GM12878 (cell line): ENCODE results near the gene PREX1. TPM values are rescaled to one million over a fixed set of nuclear protein-coding genes. Genes with fewer than 3 reads are reported as not detected.

Experiments
- ATAC-seq: fragments of 200-7000 bp; cut with Tn5 transposase; 3 replicates; pipeline ENCODE4 v1.9.1; 2020; ENCODE audit warnings: mild to moderate bottlenecking, moderate library complexity
- BruUV-seq: library from RNA; stranded (reverse); fragments of 400-500 nt; replicated peaks from 2 replicates; lab custom pipeline; 2021; lab: Mats Ljungman, UMichigan
- CTCF ChIA-PET: fragments of 300-600 bp; sonication (Branson Sonifier 250); formaldehyde crosslinking; extraction: SDS; loops from one replicate; lab custom pipeline; 2021; ENCODE audit warnings: inconsistent platforms; lab: Yijun Ruan, JAX
- POLR2A ChIA-PET: fragments of 350-600 bp; formaldehyde crosslinking; extraction: SDS; loops from one replicate; lab custom pipeline; 2021; ENCODE audit warnings: inconsistent platforms; lab: Charles Lee
- RAD21 ChIA-PET: fragments of 300-600 bp; sonication (Branson Sonifier 250); formaldehyde crosslinking; loops from one replicate; lab custom pipeline; 2023; ENCODE audit warnings: antibody characterized with exemption; ENCODE audit not compliant: unreplicated experiment; lab: Charles Lee
- SMC1A ChIA-PET: fragments of 300-600 bp; sonication (Branson Sonifier 250); formaldehyde crosslinking; loops from one replicate; lab custom pipeline; 2023; ENCODE audit not compliant: unreplicated experiment, uncharacterized antibody; lab: Charles Lee
- DNase-seq: peaks from one replicate; pipeline ENCODE4 v3.0.0-alpha.2; 2011; ENCODE audit warnings: low read depth, low spot score
- FAIRE-seq: peaks from 3 replicates; lab custom pipeline; 2011; peaks lifted over from hg19 to GRCh38; lab: Jason Lieb, UNC
- H2AFZ ChIP-seq: 2 replicates; pipeline ENCODE4 v1.6.0; 2011; ENCODE audit warnings: low read depth, low read length, control low read depth; ENCODE audit not compliant: control insufficient read depth
- H3K27ac ChIP-seq: 2 replicates; pipeline ENCODE4 v1.5.1; 2011; ENCODE audit warnings: control low read depth; ENCODE audit not compliant: control insufficient read depth, insufficient read depth
- H3K27me3 ChIP-seq, 2 experiments: replicated peaks in 1 of 2; 2 replicates each; pipeline versions ENCODE4 v1.6.0 to v1.6.1; 2011; ENCODE audit warnings: low read length in 1 of 2; ENCODE audit not compliant: control insufficient read depth in 2 of 2, insufficient read depth in 2 of 2
- H3K36me3 ChIP-seq, 2 experiments: 2 replicates each; pipeline ENCODE4 v1.5.1; 2011; ENCODE audit warnings: low read length in 1 of 2; ENCODE audit not compliant: control insufficient read depth in 2 of 2, insufficient read depth in 2 of 2
- H3K4me1 ChIP-seq: 2 replicates; pipeline ENCODE4 v1.6.1; 2011; ENCODE audit warnings: mild to moderate bottlenecking, low read length, moderate library complexity, mixed read lengths; ENCODE audit not compliant: control insufficient read depth, insufficient read depth
- H3K4me2 ChIP-seq: 2 replicates; pipeline ENCODE4 v1.6.0; 2011; ENCODE audit warnings: control low read depth; ENCODE audit not compliant: control insufficient read depth, insufficient read depth
- H3K4me3 ChIP-seq: fragments of 200-600 bp; sonication (generic); 2 replicates; pipeline ENCODE4 v1.5.1; 2016
- H3K79me2 ChIP-seq: 2 replicates; pipeline ENCODE4 v1.6.0; 2011; ENCODE audit warnings: low read length; ENCODE audit not compliant: control insufficient read depth, insufficient read depth
- H3K9ac ChIP-seq: 2 replicates; pipeline ENCODE4 v1.8.0; 2011; ENCODE audit warnings: low read length, control low read depth, mixed read lengths; ENCODE audit not compliant: control insufficient read depth, insufficient read depth
- H3K9me3 ChIP-seq: replicated peaks from 3 replicates; pipeline ENCODE4 v1.5.1; 2011; ENCODE audit warnings: mild to moderate bottlenecking, low read length; ENCODE audit not compliant: control insufficient read depth, insufficient read depth
- H4K20me1 ChIP-seq: 2 replicates; pipeline ENCODE4 v1.6.0; 2011; ENCODE audit not compliant: control insufficient read depth, insufficient read depth
- EED ChIP-seq: sonication (generic); IDR thresholded peaks from 2 replicates; pipeline ENCODE4 v1.6.1; 2016; ENCODE audit warnings: antibody characterized with exemption, low read depth
- IKZF1 ChIP-seq: fragments of 450-650 bp; conservative IDR thresholded peaks from 2 replicates; pipeline ENCODE4 v1.6.1; 2017; ENCODE audit warnings: antibody characterized with exemption, mild to moderate bottlenecking
- SUZ12 ChIP-seq: fragments of 200-600 bp; sonication (generic); IDR thresholded peaks from one replicate; pipeline ENCODE4 v1.6.1; 2018; ENCODE audit warnings: antibody characterized with exemption, mild to moderate bottlenecking; ENCODE audit not compliant: unreplicated experiment
- ZZZ3 ChIP-seq: IDR thresholded peaks from 2 replicates; pipeline ENCODE4 v1.6.1; 2011; ENCODE audit warnings: low read depth; ENCODE audit not compliant: control insufficient read depth, insufficient read length
- WGBS: methylation state at CpG from one replicate; pipeline ENCODE4 v1.1.6; 2016; ENCODE audit warnings: low lambda C conversion rate; ENCODE audit not compliant: insufficient replicate concordance, insufficient coverage; ENCODE audit errors: missing lambda C conversion rate; 5-methylcytosine and 5-hydroxymethylcytosine counted together
- in situ Hi-C: fragments of 300-500 bp; cut with MboI; formaldehyde crosslinking; loops from 9 replicates; pipeline ENCODE4 v1.14.3; 2018; ENCODE audit warnings: mixed read lengths
- intact Hi-C: fragments of 100-400 bp; cut with micrococcal nuclease; formaldehyde crosslinking; loops from one replicate; pipeline ENCODE4 v1.14.2; 2022; ENCODE audit not compliant: unreplicated experiment
- polyA plus RNA-seq, 11 experiments: library from polyadenylated mRNA; depleted of rRNA in 4 of 11; unstranded in 6 of 11; stranded (reverse) in 5 of 11; fragments of >200 nt; fragmentation: Nextera tagmentation in 4 of 11; fragmentation: Illumina TruSeq in 1 of 11; extraction: Ambion mirVana in 4 of 11; extraction: Trizol in 1 of 11; gene quantifications; 1 replicate in 1 of 11; 2 replicates in 10 of 11; pipeline versions ENCODE4 v1.2.1 to v1.2.3, GENCODE V29; 2011 to 2016; ENCODE audit warnings: inconsistent platforms in 2 of 11, missing spikeins in 2 of 11, low read depth in 1 of 11
- total RNA-seq, 4 experiments: library from RNA; depleted of rRNA in 3 of 4; stranded (reverse); fragments of >200 nt in 3 of 4; fragmentation: Illumina TruSeq in 1 of 4; extraction: Trizol in 1 of 4; gene quantifications; 2 replicates each; pipeline versions ENCODE4 v1.2.1 to v1.2.3, GENCODE V29; 2013 to 2021

The PREX1 gene
- total and polyA plus RNA-seq, 10 of the 15 experiments (the other 5 are each of a cell fraction or from before 2014, with no cell fraction given), result 2.6 to 114 (median 38.9) TPM

DNA sequence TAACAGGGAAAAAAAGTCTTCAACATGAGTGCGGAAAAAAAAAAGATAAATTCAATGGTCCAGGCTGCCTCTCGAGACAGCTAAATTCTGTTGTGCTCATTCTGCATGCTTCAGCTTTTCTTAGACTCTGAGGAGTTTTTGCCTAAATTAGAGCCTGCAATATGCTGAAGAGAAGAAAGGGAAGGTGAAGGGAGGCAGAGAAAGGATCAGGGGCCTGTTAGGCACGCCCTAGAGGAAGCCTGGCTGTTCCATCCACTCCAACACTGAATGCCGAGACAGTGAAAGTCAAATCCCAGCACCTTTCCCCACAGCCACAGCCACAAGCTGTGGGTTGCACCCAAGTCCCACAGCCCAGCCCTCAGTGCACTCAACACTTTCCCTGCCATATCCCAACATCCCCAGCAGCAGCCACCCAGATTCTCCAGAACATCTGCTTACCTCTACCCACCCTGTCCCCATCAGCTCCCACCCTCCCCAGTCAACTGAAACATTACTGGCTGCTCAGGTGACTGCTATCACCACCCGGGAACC lies 37.3 kb downstream of the PREX1 start:
- Histone ChIP-seq H2AFZ (no peak overlapping the region), H4K20me1 (no peaks in the 10 kb centered on the region; the same call in 1 of the 2 replicates), H3K27me3 (no peaks in the 10 kb centered on the region), H3K79me2 (peaks cover 93% of the 10 kb centered on the region), H3K36me3 (peaks cover 1 to 3% of the 10 kb centered on the region in 2 experiments; a peak in 3 of 4 replicates), H3K4me3 (peak overlapping the region; percentile 3; the same call in 1 of the 2 replicates), H3K9ac (peak overlapping the region; percentile 15; the same call in 1 of the 2 replicates), H3K9me3 (no peaks in the 10 kb centered on the region), H3K4me2 (peak overlapping the region; percentile 77), H3K27ac (peak overlapping the region; percentile 95), H3K4me1 (peaks cover 65% of the 10 kb centered on the region)
- ChIA-PET RAD21 (interaction anchor here (1.0 to 4.9 kb wide), 6 partner anchors 31 to 133 kb away, joined by 3 to 37 read pairs (median 5); partner anchors contain the start of gene PREX1), SMC1A (interaction anchor here (0.8 to 5.3 kb wide), 7 partner anchors 9 to 133 kb away, joined by 3 to 36 read pairs (median 5); no protein-coding TSS in a partner anchor), POLR2A (no interaction called here), CTCF (interaction anchor here (0.8 to 2.1 kb wide), 2 partner anchors 10 to 114 kb away, joined by 3 to 8 read pairs; no protein-coding TSS in a partner anchor)
- FAIRE-seq, result no peak
- DNase-seq, result no peak
- 35% methylated on average over 5 of the region's 5 CpGs for WGBS
- BruUV-seq, result no TSS peak
- in situ Hi-C loops (no loop called here), intact Hi-C loops (no loop called here)
- TF ChIP-seq SUZ12, result no peak
- no peak; the same call in 1 of the 2 replicates for TF ChIP-seq IKZF1
- TF ChIP-seq ZZZ3, result no peak
- TF ChIP-seq EED, result no peak
- ATAC-seq, result no peak
